BJ (cell line): ENCODE data around the gene ZNF346. TPM values are rescaled to one million over a fixed set of nuclear protein-coding genes. Genes with fewer than 3 reads are reported as not detected.
"Not testable (repeated sequence)": the region's sequence is repeated elsewhere in the genome, so short reads cannot be mapped to it uniquely, and the experiment has no call there.

ENCODE experiments used
- CTCF ChIA-PET: fragments of 350-600 bp; formaldehyde crosslinking; extraction: SDS; loops from one replicate; lab custom pipeline; 2021; ENCODE audit warnings: antibody characterized with exemption, inconsistent platforms; lab: Yijun Ruan, JAX
- POLR2A ChIA-PET: fragments of 300-600 bp; sonication (Branson Sonifier 250); formaldehyde crosslinking; extraction: SDS; loops from one replicate; lab custom pipeline; 2021; ENCODE audit warnings: antibody characterized with exemption; lab: Charles Lee
- DNase-seq: peaks from one replicate; pipeline ENCODE4 v3.0.0-alpha.2; 2011; ENCODE audit warnings: low read depth
- H3K27me3 ChIP-seq: 2 replicates; pipeline ENCODE4 v1.6.0; 2011; ENCODE audit warnings: low read length; ENCODE audit not compliant: control insufficient read depth, insufficient read depth
- H3K36me3 ChIP-seq: 2 replicates; pipeline ENCODE4 v1.5.1; 2011; ENCODE audit warnings: low read length; ENCODE audit not compliant: control insufficient read depth, insufficient read depth
- H3K4me3 ChIP-seq: 2 replicates; pipeline ENCODE4 v1.5.1; 2011; ENCODE audit warnings: low read depth, mild to moderate bottlenecking, control low read depth, low read length
- polyA plus RNA-seq: library from polyadenylated mRNA; depleted of rRNA; stranded (reverse); fragments of >200 nt; gene quantifications from 2 replicates; pipeline ENCODE4 v1.2.3, GENCODE V29; 2011
- TF ChIP-seq, protein P1 (sequence below): IDR thresholded peaks from 2 replicates; pipeline ENCODE4 v1.5.1; 2011; ENCODE audit warnings: low read depth, mild to moderate bottlenecking, control low read depth, inconsistent platforms, low read length, moderate library complexity; ENCODE audit not compliant: insufficient read depth

ZNF346 gene
- polyA plus RNA-seq, 1 experiment, result 16.8 TPM

DNA sequence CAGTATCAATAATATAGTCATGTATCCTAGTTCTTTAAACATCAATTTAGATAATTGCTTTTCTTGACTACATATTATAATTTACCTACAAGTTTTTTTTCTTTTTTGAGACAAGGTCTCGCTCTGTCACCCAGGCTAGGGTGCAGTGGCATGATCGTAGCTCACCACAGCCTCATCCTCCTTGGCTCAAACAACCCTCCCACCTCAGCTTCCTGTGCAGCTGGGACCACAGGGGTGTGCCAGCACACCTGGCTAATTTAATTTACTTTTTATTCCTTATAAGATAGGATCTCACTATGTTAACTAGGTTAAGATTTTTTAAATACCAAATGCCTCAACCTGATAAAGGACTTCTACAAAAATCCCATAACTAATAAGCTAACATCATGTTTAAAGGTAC is 37.0 kb upstream of the ZNF346 start:
- POLR2A ChIA-PET, result no interaction called here

DNA sequence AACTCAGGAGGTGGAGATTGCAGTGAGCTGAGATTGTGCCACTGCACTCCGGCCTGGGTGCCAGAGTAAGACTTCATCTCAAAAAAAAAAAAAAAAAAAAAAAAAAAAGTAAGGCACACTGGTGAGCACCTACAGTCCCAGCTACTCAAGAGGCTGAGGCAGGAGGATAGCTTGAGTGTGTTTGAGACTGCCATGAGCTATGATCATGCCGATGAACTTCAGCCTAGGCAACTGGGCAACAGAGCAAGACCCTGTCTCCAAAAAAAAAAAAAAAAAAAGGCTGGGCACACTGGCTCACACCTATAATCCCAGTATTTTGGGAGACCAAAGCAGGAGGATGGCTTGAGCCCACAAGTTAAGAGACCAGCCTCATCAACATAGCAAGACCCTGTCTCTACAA is 36.2 kb upstream of the ZNF346 start:
- Histone ChIP-seq H3K27me3 (no peaks in the 10 kb centered on the region), H3K4me3 (no peak overlapping the region), H3K36me3 (no peaks in the 10 kb centered on the region; the same call in 1 of the 2 replicates)
- ChIA-PET CTCF (interaction anchor here (0.7 kb wide), 1 partner anchor 85 kb away, joined by 3 read pairs; no protein-coding TSS in a partner anchor), POLR2A (no interaction called here)
- TF ChIP-seq, protein P1, sequence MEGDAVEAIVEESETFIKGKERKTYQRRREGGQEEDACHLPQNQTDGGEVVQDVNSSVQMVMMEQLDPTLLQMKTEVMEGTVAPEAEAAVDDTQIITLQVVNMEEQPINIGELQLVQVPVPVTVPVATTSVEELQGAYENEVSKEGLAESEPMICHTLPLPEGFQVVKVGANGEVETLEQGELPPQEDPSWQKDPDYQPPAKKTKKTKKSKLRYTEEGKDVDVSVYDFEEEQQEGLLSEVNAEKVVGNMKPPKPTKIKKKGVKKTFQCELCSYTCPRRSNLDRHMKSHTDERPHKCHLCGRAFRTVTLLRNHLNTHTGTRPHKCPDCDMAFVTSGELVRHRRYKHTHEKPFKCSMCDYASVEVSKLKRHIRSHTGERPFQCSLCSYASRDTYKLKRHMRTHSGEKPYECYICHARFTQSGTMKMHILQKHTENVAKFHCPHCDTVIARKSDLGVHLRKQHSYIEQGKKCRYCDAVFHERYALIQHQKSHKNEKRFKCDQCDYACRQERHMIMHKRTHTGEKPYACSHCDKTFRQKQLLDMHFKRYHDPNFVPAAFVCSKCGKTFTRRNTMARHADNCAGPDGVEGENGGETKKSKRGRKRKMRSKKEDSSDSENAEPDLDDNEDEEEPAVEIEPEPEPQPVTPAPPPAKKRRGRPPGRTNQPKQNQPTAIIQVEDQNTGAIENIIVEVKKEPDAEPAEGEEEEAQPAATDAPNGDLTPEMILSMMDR, result no peak
- no peak for DNase-seq

More for the DNA sequence above, 37.0 kb upstream of the ZNF346 start:
- Histone ChIP-seq H3K27me3 (no peaks in the 10 kb centered on the region), H3K4me3 (no peak overlapping the region), H3K36me3 (peaks cover 2% of the 10 kb centered on the region)
- no peak for DNase-seq
- CTCF ChIA-PET, result no interaction called here
- TF ChIP-seq, protein P1, result no peak

DNA sequence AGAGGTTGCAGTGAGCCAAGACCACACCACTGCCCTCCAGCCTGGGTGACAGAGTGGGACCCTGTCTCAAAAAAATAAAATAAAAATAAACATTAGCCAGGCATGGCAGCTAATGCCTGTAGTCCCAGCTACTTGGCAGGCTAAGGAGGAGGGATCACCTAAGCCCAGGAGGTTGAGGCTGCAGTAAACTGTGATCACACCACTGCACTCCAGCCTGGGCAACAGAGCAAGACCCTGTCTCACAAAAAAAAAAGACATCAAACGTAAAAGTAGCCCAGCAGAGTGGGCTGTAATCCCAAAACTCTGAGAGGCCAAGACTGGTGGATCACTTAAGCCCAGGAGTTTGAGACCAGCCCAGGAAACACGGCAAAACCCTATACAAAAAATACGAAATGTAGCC is 34.9 kb upstream of the ZNF346 start:
- no peaks in the 10 kb centered on the region; the same call in 1 of the 2 replicates for H3K36me3 ChIP-seq
- DNase-seq, result no peak
- TF ChIP-seq, protein P1, result no peak
- no peak overlapping the region for H3K4me3 ChIP-seq
- CTCF ChIA-PET, result interaction anchor here (0.6 kb wide), 1 partner anchor 22 kb away, joined by 3 read pairs; no protein-coding TSS in a partner anchor
- no peaks in the 10 kb centered on the region for H3K27me3 ChIP-seq
- POLR2A ChIA-PET, result no interaction called here

DNA sequence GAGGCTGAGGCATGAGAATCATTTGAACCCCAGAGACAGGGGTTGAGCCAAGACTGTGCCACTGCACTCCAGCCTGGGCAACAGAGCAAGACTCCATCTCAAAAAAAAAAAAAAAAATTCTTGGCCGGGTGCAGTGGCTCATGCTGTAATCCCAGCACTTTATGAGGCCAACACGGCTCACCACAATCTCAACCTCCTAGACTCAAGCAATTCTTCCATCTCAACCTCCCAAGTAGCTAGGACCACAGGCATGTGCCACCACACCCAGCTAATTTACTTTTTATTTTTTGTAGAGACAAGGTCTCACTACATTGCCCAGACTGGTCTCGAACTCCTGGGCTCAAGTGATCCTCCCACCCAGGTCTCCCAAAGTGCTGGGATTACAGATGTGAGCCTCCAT is 29.4 kb upstream of the ZNF346 start:
- CTCF ChIA-PET, H3K4me3 ChIP-seq, POLR2A ChIA-PET, H3K27me3 ChIP-seq, DNase-seq, H3K36me3 ChIP-seq: not testable (repeated sequence)

- DNase-seq, result no peak
- Histone ChIP-seq H3K4me3 (no peak overlapping the region), H3K36me3 (no peaks in the 10 kb centered on the region), H3K27me3 (no peaks in the 10 kb centered on the region)
- ChIA-PET CTCF (interaction anchor here (1.1 kb wide), 1 partner anchor 11 kb away, joined by 3 read pairs; no protein-coding TSS in a partner anchor), POLR2A (no interaction called here)
- TF ChIP-seq, protein P1, result no peak
Observed at GRCh38 chr5:176994460-176995121, 27.9 kb upstream of the ZNF346 start.
